SK-N-SH (cell line): ENCODE data around the gene NOX5. TPM values are rescaled to one million over a fixed set of nuclear protein-coding genes. Genes with fewer than 3 reads are reported as not detected.

Experiments used
- CTCF ChIA-PET: fragments of 300-600, 350-600 bp; formaldehyde crosslinking; extraction: SDS; loops from one replicate; lab custom pipeline; 2021; lab: Yijun Ruan, JAX
- POLR2A ChIA-PET: fragments of 350-600 bp; sonication (Branson Sonifier 250); formaldehyde crosslinking; extraction: SDS; loops from one replicate; lab custom pipeline; 2020; ENCODE audit warnings: antibody characterized with exemption, inconsistent platforms; lab: Yijun Ruan, JAX
- DNase-seq: peaks from one replicate; pipeline ENCODE4 v3.0.0; 2012
- H2AFZ ChIP-seq: fragments of 200-600 bp; sonication (generic); 2 replicates; pipeline ENCODE4 v1.8.1; 2016; ENCODE audit warnings: antibody characterized with exemption, mild to moderate bottlenecking, low read depth
- H3F3A ChIP-seq: fragments of 200-600 bp; sonication (generic); replicated peaks from 2 replicates; pipeline ENCODE3; 2016; ENCODE audit warnings: antibody characterized with exemption, mild to moderate bottlenecking; ENCODE audit not compliant: insufficient read depth
- H3K27ac ChIP-seq, 2 experiments: fragments of 200-500 bp in 1 of 2; fragments of 200-600 bp in 1 of 2; sonication (Bioruptor generic) in 1 of 2; sonication (generic), shearing (Covaris generic) in 1 of 2; 2 replicates each; pipeline versions ENCODE4 v1.5.1 to v1.6.1; 2014 to 2016; ENCODE audit warnings: low read depth in 2 of 2, inconsistent platforms in 1 of 2, low read length in 1 of 2, mild to moderate bottlenecking in 1 of 2, mixed read lengths in 1 of 2
- H3K27me3 ChIP-seq: fragments of 200-600 bp; sonication (generic), shearing (Covaris generic); 2 replicates; pipeline ENCODE4 v1.6.1; 2016; ENCODE audit warnings: mixed run types; ENCODE audit not compliant: insufficient read depth
- H3K36me3 ChIP-seq, 2 experiments: fragments of 200-500 bp in 1 of 2; fragments of 200-600 bp in 1 of 2; sonication (Bioruptor generic) in 1 of 2; sonication (generic) in 1 of 2; replicated peaks in 1 of 2; 2 replicates each; pipeline versions ENCODE3 to v1.5.1; 2014 to 2016; ENCODE audit warnings: low read length in 1 of 2, mild to moderate bottlenecking in 1 of 2; ENCODE audit not compliant: insufficient read depth in 2 of 2, control insufficient read depth in 1 of 2
- H3K4me1 ChIP-seq, 2 experiments: fragments of 200-500 bp in 1 of 2; fragments of 200-600 bp in 1 of 2; sonication (Bioruptor generic) in 1 of 2; sonication (generic), shearing (Covaris generic) in 1 of 2; 2 replicates each; pipeline versions ENCODE4 v1.5.1 to v1.6.1; 2014 to 2016; ENCODE audit warnings: low read depth in 1 of 2, low read length in 1 of 2, mixed run types in 1 of 2; ENCODE audit not compliant: insufficient read depth in 2 of 2, control insufficient read depth in 1 of 2
- H3K4me2 ChIP-seq: fragments of 200-600 bp; sonication (generic), shearing (Covaris generic); 2 replicates; pipeline ENCODE4 v1.6.1; 2017; ENCODE audit warnings: mixed run types
- H3K4me3 ChIP-seq, 2 experiments: fragments of 200-500 bp in 1 of 2; fragments of 200-600 bp in 1 of 2; sonication (Bioruptor generic) in 1 of 2; sonication (generic), shearing (Covaris generic) in 1 of 2; 2 replicates each; pipeline versions ENCODE4 v1.5.1 to v1.8.1; 2014 to 2016; ENCODE audit warnings: low read depth in 2 of 2, inconsistent platforms in 1 of 2, low read length in 1 of 2, mild to moderate bottlenecking in 1 of 2, mixed read lengths in 1 of 2, moderate library complexity in 1 of 2
- H3K79me2 ChIP-seq: fragments of 200-600 bp; sonication (generic); 2 replicates; pipeline ENCODE4 v1.8.1; 2017; ENCODE audit warnings: mild to moderate bottlenecking; ENCODE audit not compliant: insufficient read depth
- H3K9ac ChIP-seq: fragments of 200-600 bp; sonication (generic); 2 replicates; pipeline ENCODE4 v1.6.1; 2017; ENCODE audit warnings: mixed run types
- H3K9me2 ChIP-seq: fragments of 200-600 bp; sonication (generic); 2 replicates; pipeline ENCODE4 v1.6.1; 2017; ENCODE audit warnings: mixed run types
- H3K9me3 ChIP-seq: fragments of 200-600 bp; sonication (generic); 2 replicates; pipeline ENCODE4 v1.6.1; 2017; ENCODE audit warnings: mixed run types, mild to moderate bottlenecking, moderate library complexity
- H4K20me1 ChIP-seq: fragments of 200-600 bp; sonication (generic); 2 replicates; pipeline ENCODE4 v1.6.1; 2017; ENCODE audit warnings: mild to moderate bottlenecking, mixed run types; ENCODE audit not compliant: insufficient read depth
- EP300 ChIP-seq, 2 experiments: IDR thresholded peaks; 2 replicates each; pipeline versions ENCODE4 v1.4.0 to v1.6.1; 2012; ENCODE audit warnings: borderline replicate concordance in 1 of 2, low read depth in 1 of 2, low read length in 1 of 2
- EZH2phosphoT487 ChIP-seq: fragments of 200-600 bp; sonication (generic); IDR thresholded peaks from 2 replicates; pipeline ENCODE4 v1.6.1; 2017; ENCODE audit warnings: low read depth, mixed run types, mild to moderate bottlenecking, antibody characterized with exemption, moderate library complexity, borderline replicate concordance
- FOXJ3 ChIP-seq: sonication (generic); formaldehyde crosslinking; IDR thresholded peaks from 2 replicates; pipeline ENCODE4 v1.5.1; 2020; ENCODE audit warnings: mild to moderate bottlenecking, missing genetic modification reagents
- GATA2 ChIP-seq: sonication (generic); formaldehyde crosslinking; IDR thresholded peaks from 2 replicates; pipeline ENCODE4 v1.5.0; 2020; ENCODE audit warnings: mild to moderate bottlenecking, missing genetic modification reagents
- IRF3 ChIP-seq: fragments of 150-350 bp; IDR thresholded peaks from 2 replicates; pipeline ENCODE4 v1.6.1; 2016; ENCODE audit warnings: mild to moderate bottlenecking, low read depth, low read length
- MXI1 ChIP-seq: IDR thresholded peaks from 2 replicates; pipeline ENCODE4 v1.6.1; 2012; ENCODE audit warnings: mild to moderate bottlenecking, low read depth, low read length, improper control_type of control experiment
- POLR2AphosphoS5 ChIP-seq: IDR thresholded peaks from 2 replicates; pipeline ENCODE4 v1.6.1; 2012; ENCODE audit warnings: low read depth, low read length
- RCOR1 ChIP-seq: fragments of 150-350 bp; IDR thresholded peaks from 2 replicates; pipeline ENCODE4 v1.6.1; 2017; ENCODE audit warnings: antibody characterized with exemption, low read length
- REST ChIP-seq: IDR thresholded peaks from 2 replicates; pipeline ENCODE4 v1.6.1; 2012; ENCODE audit warnings: mild to moderate bottlenecking, low read depth, low read length, moderate library complexity
- SMC3 ChIP-seq: IDR thresholded peaks from 2 replicates; pipeline ENCODE4 v1.6.1; 2012; ENCODE audit warnings: low read depth, low read length, improper control_type of control experiment
- TAF1 ChIP-seq: IDR thresholded peaks from 2 replicates; pipeline ENCODE4 v1.6.1; 2012; ENCODE audit warnings: low read depth, mild to moderate bottlenecking, low read length, moderate library complexity, borderline replicate concordance
- ZBTB33 ChIP-seq: IDR thresholded peaks from 2 replicates; pipeline ENCODE4 v1.4.0; 2012; ENCODE audit warnings: low read depth, borderline replicate concordance
- WGBS: methylation state at CpG from one replicate; pipeline ENCODE4 v1.1.6; 2017; ENCODE audit warnings: low lambda C conversion rate; 5-methylcytosine and 5-hydroxymethylcytosine counted together
- polyA plus RNA-seq, 3 experiments: library from polyadenylated mRNA; depleted of rRNA; stranded (reverse); fragments of >200 nt; gene quantifications; 2 replicates each; pipeline ENCODE4 v1.2.3, GENCODE V29; 2012
- TF ChIP-seq, protein P1 (sequence below): fragments of 200-600 bp; sonication (generic); IDR thresholded peaks from 2 replicates; pipeline ENCODE4 v1.6.1; 2017; ENCODE audit warnings: antibody characterized with exemption, mild to moderate bottlenecking, moderate library complexity

The NOX5 gene
- polyA plus RNA-seq, 1 of the 3 experiments (the other 2 are of a cell fraction), result 0.05 TPM

DNA sequence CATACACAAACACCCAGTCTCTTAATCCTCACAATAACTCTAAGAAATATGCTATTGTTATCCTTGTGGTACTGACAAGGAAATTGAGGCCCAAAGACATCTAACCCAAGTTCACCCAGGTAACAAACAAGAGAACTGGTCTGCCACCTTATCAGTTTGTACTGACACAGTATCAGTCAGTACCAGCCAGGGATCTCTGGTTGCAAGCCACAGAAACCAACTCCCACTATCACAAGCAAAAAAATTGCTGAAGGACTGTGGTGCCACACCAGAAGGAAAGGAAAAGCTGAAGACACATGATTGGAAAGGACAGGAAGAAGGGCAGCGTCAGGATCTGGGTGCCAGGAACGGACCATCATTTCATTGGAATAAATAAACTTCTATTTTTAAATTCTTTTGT, 82.1 kb downstream of the NOX5 start:
- Histone ChIP-seq H3K9ac (no peak overlapping the region), H3K9me2 (no peaks in the 10 kb centered on the region), H3K4me2 (no peak overlapping the region), H3K79me2 (no peaks in the 10 kb centered on the region), H3F3A (peaks cover 3% of the 10 kb centered on the region), H4K20me1 (no peaks in the 10 kb centered on the region), H2AFZ (no peak overlapping the region), H3K9me3 (no peaks in the 10 kb centered on the region), H3K4me1 (peaks cover 12 to 20% of the 10 kb centered on the region in 2 experiments; a peak in 2 of 4 replicates), H3K4me3 (no peak overlapping the region), H3K36me3 (no peaks in the 10 kb centered on the region), H3K27me3 (no peaks in the 10 kb centered on the region), H3K27ac (no peak overlapping the region)
- no peak for DNase-seq
- WGBS, result 88% methylated on average over 2 of the region's 2 CpGs
- ChIA-PET POLR2A (no interaction called here), CTCF (interaction anchor here (1.6 kb wide), 2 partner anchors 15 to 30 kb away, joined by 3 to 4 read pairs; no protein-coding TSS in a partner anchor)
- TF ChIP-seq TAF1 (no peak), EZH2phosphoT487 (no peak), SMC3 (no peak), FOXJ3 (CRISPR knock-in tag) (no peak), REST (no peak), MXI1 (no peak)
- TF ChIP-seq, protein P1, sequence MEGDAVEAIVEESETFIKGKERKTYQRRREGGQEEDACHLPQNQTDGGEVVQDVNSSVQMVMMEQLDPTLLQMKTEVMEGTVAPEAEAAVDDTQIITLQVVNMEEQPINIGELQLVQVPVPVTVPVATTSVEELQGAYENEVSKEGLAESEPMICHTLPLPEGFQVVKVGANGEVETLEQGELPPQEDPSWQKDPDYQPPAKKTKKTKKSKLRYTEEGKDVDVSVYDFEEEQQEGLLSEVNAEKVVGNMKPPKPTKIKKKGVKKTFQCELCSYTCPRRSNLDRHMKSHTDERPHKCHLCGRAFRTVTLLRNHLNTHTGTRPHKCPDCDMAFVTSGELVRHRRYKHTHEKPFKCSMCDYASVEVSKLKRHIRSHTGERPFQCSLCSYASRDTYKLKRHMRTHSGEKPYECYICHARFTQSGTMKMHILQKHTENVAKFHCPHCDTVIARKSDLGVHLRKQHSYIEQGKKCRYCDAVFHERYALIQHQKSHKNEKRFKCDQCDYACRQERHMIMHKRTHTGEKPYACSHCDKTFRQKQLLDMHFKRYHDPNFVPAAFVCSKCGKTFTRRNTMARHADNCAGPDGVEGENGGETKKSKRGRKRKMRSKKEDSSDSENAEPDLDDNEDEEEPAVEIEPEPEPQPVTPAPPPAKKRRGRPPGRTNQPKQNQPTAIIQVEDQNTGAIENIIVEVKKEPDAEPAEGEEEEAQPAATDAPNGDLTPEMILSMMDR, result no peak

DNA sequence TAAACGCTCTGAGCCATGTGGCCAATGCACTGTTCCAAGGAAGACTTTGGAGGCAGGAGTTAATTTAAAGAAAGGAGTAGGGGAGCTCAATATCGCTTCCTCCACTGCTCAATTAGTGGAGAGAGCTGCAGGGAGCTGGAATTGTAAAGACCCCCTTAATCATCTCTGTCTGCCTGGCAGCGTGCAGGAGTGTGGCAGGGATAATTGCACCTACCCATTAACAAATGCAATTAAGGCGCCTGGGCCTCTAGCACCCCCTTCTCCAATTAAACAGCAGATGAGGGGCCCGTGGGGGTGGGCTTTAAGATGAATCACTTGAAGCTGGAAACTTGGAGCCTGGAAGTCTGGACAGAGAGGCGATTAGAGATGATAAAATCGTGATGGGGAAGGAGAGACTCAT, 84.3 kb downstream of the NOX5 start:
- POLR2A ChIA-PET, result no interaction called here
- H3K27ac ChIP-seq, result no peak overlapping the region

More for the DNA sequence above, 84.3 kb downstream of the NOX5 start:
- CTCF ChIA-PET, result interaction anchor here (1.3 kb wide), 1 partner anchor 20 kb away, joined by 4 read pairs; no protein-coding TSS in a partner anchor
- Histone ChIP-seq H3K36me3 (no peaks in the 10 kb centered on the region), H3K4me3 (no peak overlapping the region), H3K4me2 (no peak overlapping the region), H2AFZ (no peak overlapping the region), H3K9ac (no peak overlapping the region), H3K4me1 (peaks cover 0 to 18% of the 10 kb centered on the region in 2 experiments; a peak in 1 of 4 replicates), H3K9me3 (no peaks in the 10 kb centered on the region), H3F3A (no peaks in the 10 kb centered on the region), H3K9me2 (no peaks in the 10 kb centered on the region), H3K27me3 (no peaks in the 10 kb centered on the region), H4K20me1 (no peaks in the 10 kb centered on the region), H3K79me2 (no peaks in the 10 kb centered on the region)
- no peak for DNase-seq
- 70% methylated on average over 7 of the region's 7 CpGs for WGBS
- no peak for TF ChIP-seq ZBTB33
- no peak for TF ChIP-seq POLR2AphosphoS5
- no peak for TF ChIP-seq EP300 (IDR thresholded peaks at IDR 0.05; ENCODE audit: borderline replicate concordance in 1 of 2, low read depth in 1 of 2, low read length in 1 of 2)
- no peak for TF ChIP-seq GATA2
- no peak for TF ChIP-seq RCOR1
- no peak for TF ChIP-seq IRF3
